NK-92 (cell line): ENCODE data around the gene PSPH.
"Not testable (repeated sequence)": the region's sequence is repeated elsewhere in the genome, so short reads cannot be mapped to it uniquely, and the experiment has no call there.

Experiments used
- DNase-seq: peaks from one replicate; lab custom pipeline; 2025; ENCODE audit not compliant: unreplicated experiment; lab: John Stamatoyannopoulos, UW

PSPH gene

DNA sequence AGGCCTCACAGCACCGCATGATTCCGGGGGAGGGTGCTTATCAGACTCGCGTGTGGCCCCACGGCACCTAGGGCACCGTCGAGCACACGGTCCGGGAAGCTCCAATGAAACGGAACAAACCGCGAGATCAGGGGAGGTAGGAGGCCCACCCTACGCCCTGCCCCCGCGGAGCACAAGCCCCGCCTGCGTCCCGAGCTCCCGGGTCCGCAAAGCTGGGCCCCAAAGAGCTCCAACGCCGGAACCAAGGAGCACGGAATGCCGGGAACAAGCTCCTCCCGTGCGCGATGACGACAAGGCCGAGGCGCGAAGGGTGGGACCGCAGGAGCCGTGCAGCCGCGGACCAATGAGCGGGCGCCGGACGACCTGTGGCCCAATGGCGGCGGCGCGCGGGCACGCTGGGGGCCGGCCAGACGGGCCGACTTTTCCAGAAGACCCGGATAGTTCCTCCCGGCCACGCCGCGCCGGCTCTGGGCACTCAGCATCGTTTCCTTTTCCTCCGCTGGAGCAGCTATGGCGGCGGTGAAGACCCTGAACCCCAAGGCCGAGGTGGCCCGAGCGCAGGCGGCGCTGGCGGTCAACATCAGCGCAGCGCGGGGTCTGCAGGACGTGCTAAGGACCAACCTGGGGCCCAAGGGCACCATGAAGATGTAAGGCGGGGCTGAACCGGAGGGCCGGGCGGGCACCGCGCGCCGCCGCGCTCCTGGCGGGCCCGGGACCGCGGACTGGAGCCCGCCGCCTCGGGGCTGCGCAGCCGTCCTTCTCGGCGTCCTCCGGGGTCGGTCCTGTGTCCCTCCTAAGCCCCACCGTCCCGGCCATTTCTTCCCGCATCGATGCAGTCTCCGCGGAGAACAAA lies at the start of gene PSPH, which contains the start of gene CCT6A:
PSPH (minus strand) TSS at position 106 of the 853 bp plus-strand sequence. CDS start 30,232 bp downstream, outside the sequence.
CCT6A (plus strand) TSS at position 427 of the 853 bp plus-strand sequence; CDS start at position 511, 84 bp downstream.
- peak; percentile 39 for DNase-seq

DNA sequence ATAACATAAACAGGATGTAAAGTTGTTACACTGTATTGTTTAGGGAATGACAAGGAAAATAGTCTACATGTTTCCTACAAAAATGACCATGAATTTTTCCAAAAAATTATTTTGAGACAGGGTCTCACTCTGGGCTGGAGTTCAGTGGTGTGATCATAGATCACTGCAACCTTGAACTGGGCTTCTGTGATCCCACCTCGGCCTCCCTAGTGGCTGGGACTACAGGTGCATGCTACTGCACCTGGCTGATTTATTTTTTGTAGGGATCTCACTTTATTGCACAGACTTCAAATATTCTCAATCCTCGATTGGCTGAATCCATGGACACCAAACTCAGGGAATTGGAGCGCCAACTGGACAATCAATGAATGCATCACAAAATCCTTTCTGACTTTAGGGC lies 48.4 kb upstream of the PSPH start:
- no peak for DNase-seq

GRCh38 chr7:56098187-56099008 lies 47.2 kb upstream of the PSPH start:
- DNase-seq, result not testable (repeated sequence)

DNA sequence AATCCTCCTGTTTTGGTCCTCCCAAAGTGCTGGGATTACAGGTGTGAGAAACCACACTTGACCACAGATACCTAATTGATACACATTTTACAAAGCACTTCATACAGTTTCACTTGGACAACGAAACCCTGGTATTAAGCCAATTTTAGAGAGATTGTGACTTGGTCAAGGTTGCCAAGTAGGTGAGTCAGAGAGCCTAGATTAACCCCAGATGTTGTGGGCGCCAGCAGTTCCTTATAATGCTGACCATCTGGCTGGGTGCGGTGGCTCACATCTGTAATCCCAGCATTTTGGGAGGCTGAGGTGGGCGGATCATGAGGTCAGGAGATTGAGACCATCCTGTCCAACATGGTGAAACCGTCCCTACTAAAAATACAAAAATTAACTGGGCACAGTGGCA lies 46.5 kb upstream of the PSPH start:
- DNase-seq, result no peak

- no peak for DNase-seq
These were observed 41.7 kb upstream of the PSPH start, which contains the start of gene PHKG1 for GRCh38 chr7:56092789-56093531. PHKG1 (minus strand) TSS chr7:56092952; CDS start chr7:56088941, 4,011 bp downstream.

GRCh38 chr7:56092388-56092787 lies 41.1 kb upstream of the PSPH start:
- DNase-seq, result not testable (repeated sequence)

DNA sequence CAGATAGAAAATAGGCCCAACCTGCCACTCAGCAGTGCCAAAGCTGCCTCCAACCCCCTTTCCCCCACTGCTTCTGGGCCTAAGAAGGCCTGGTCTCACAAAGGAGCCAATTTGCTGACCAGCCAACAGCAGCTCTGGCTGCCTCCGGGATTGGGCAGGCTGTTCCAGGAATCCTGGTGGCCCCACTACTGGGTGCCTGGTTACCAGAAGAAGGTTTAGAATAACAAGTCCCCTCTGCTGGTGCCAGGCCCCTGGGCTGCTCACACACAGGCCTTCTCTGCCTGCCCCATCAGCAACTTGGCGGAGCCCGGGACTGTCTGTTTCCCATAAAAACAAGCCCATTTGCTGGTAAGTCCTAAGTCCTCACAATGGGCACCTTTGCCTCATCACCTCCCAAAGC lies 40.3 kb upstream of the PSPH start:
- no peak for DNase-seq

DNA sequence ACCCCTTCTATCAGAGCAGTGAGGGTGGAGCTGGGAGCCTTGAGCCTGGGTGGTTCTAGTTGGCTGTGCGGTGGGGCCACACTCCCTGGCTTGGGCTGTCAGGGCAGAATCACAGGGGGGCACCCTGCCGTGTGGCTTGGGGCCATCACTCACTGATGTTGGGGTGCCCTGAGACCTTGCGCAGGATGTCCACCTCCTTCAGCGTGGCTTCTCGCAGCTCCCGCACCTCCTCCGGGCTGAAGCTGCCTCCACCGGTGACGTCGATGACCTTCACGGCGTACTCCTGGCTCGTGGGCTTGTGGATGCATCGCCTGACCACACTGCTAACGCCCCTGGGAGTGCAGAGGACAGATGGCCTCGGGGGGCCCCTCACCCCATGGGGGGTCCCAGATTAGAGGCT lies 36.2 kb upstream of the PSPH start:
- DNase-seq, result no peak

DNA sequence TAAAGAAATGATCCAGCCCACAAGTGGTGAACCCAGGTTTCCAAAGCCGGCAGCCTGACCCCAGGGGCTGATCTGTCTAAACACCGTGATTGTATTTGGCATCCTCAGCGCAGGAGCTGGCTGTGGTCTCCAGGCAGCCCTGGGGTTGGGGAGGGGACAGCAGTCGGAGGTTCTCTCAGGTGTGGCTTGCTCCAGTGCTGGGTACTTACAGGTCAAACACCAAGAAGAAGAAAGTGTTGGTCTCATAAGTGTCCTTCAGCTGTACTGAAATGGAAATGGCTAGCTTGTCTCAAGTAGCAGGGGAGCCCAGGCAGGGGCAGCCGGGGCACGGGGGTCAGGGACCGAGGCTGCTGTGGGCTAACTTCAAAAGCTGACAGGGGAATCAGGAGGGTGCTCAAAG lies 35.5 kb upstream of the PSPH start:
- no peak for DNase-seq

GRCh38 chr7:56083150-56083785 lies 32.0 kb upstream of the PSPH start:
- DNase-seq, result no peak

GRCh38 chr7:56081626-56082340 lies 30.5 kb upstream of the PSPH start:
- DNase-seq, result no peak

- DNase-seq, result not testable (repeated sequence)
These were observed 29.6 kb upstream of the PSPH start for GRCh38 chr7:56080726-56081435.

GRCh38 chr7:56079450-56080185 lies 28.4 kb upstream of the PSPH start:
- no peak for DNase-seq

DNA sequence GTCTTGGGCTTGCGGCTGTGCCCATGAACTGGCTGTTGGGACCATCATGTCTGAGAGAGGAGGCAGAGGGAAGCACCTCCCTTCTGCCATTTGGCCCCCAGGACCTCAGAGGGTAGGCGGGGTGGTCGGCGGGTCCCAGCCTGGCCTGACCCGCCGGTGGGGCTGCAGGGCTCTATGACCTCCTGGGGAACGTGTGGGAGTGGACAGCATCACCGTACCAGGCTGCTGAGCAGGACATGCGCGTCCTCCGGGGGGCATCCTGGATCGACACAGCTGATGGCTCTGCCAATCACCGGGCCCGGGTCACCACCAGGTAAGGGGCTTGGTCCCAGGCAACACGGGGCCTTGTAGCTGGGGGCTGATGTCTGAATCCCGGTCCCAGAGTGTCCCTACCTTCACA lies 27.0 kb upstream of the PSPH start:
- DNase-seq, result no peak

DNA sequence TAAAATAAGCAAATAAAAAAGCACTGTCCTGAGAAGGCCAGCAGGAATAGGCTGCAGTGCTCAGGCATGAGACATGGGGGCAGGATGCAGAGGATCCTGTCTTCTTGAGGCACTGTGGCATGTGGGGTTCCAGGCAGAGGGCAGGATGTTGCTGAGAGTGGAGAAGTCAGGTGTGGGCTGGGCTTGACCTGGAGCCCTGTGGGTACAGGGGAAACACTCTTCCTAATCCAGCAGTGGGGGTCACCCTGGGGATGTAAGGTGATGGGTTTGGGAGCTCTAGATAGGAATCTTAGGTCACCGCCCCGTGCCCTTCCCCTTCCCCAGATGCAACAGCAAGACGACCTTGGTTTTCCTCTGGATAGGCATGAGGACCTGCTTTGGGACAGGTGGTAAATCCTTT lies 26.4 kb upstream of the PSPH start:
- no peak for DNase-seq

- DNase-seq, result no peak
These were observed 23.1 kb upstream of the PSPH start for GRCh38 chr7:56074371-56074791.

DNA sequence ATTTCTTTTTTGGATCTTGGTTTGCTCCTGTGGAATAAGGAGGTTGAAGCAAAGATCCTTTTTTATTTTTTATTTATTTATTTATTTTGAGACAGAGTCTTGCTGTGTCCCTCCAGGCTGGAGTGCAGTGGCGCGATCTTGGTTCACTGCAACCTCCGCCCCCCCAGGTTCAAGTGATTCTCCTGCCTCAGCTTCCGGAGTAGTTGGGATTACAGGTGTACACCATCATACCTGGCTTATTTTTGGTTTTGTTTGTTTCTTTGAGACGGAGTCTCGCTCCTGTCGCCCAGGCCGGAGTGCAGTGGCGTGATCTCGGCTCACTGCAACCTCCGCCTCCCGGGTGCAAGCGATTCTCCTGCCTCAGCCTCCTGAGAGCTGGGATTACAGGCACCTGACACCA lies 15.1 kb upstream of the PSPH start:
- DNase-seq, result not testable (repeated sequence)

DNA sequence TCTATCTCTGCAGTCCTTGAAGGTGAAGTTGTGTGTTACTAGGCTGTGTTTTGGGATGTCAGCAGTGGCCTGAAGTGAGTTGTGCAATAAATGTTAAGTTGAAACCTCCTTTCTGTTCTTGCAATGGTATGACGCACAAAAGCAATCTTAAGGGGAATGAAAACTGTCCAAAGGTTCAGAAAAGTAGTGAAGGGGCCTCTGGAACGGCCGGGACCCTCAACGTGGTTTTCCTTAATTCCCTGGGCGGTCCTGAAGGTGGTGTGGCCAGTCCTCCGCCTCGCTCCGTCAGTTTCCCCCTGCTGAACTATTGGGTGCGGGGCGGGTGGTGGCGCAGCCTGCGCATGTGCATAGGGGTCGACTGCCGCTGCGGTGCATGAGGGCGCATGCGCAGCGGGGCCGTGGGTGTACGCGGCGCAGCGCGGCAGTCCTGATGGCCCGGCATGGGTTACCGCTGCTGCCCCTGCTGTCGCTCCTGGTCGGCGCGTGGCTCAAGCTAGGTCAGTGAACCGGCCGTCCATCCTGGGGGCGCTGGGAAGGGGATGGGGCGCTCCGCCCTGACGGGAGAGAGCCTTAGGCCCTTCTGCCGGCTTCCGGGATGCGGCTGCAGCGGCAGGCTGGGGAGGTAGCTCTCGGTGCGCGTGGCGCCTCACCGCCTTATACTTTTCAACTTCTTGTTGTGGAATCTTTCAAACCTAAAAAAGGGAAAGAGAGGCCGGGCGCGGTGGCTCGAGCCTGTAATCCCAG lies 12.8 kb upstream of the PSPH start, which contains the start of gene SUMF2:
SUMF2 (plus strand) TSS at position 405 of the 744 bp plus-strand sequence; CDS start at position 431, 26 bp downstream.
- DNase-seq, result peak; percentile 30
